HepG2 (cell line): ENCODE measurements around the gene SMG5. TPM values are rescaled to one million over a fixed set of nuclear protein-coding genes. Genes with fewer than 3 reads are reported as not detected.

Experiments
- CEBPB ChIP-seq: IDR thresholded peaks from 2 replicates; pipeline ENCODE4 v1.6.1; 2011; ENCODE audit warnings: low read depth, low read length, improper control_type of control experiment, borderline replicate concordance
- FLYWCH1 ChIP-seq: sonication (generic); formaldehyde crosslinking; IDR thresholded peaks from 2 replicates; pipeline ENCODE4 v1.8.1; 2023; ENCODE audit warnings: mild to moderate bottlenecking, missing genetic modification reagents
- JDP2 ChIP-seq: sonication (generic); formaldehyde crosslinking; IDR thresholded peaks from 2 replicates; pipeline ENCODE4 v1.8.1; 2022; ENCODE audit warnings: missing genetic modification reagents, borderline replicate concordance
- KDM6A ChIP-seq: IDR thresholded peaks from 2 replicates; pipeline ENCODE4 v1.6.1; 2016; ENCODE audit warnings: low read depth
- SMAD1 ChIP-seq: sonication (generic); formaldehyde crosslinking; IDR thresholded peaks from 2 replicates; pipeline ENCODE4 v1.4.0; 2020; ENCODE audit warnings: missing genetic modification reagents, low read depth, mild to moderate bottlenecking, borderline replicate concordance
- SMAD3 ChIP-seq: sonication (generic); formaldehyde crosslinking; IDR thresholded peaks from 2 replicates; pipeline ENCODE4 v1.4.0; 2020; ENCODE audit warnings: missing genetic modification reagents
- ZBTB8A ChIP-seq: sonication (generic); formaldehyde crosslinking; IDR thresholded peaks from 2 replicates; pipeline ENCODE4 v1.4.0; 2020; ENCODE audit warnings: mild to moderate bottlenecking, low read depth, missing genetic modification reagents, borderline replicate concordance
- ZNF296 ChIP-seq: sonication (generic); formaldehyde crosslinking; conservative IDR thresholded peaks from 2 replicates; pipeline ENCODE4 v1.5.0; 2020; ENCODE audit warnings: mild to moderate bottlenecking, missing genetic modification reagents
- ZNF607 ChIP-seq: sonication (generic); formaldehyde crosslinking; IDR thresholded peaks from 2 replicates; pipeline ENCODE4 v1.5.1; 2020; ENCODE audit warnings: missing genetic modification reagents, mild to moderate bottlenecking, borderline replicate concordance
- ZSCAN25 ChIP-seq: sonication (generic); formaldehyde crosslinking; IDR thresholded peaks from 2 replicates; pipeline ENCODE4 v1.8.0; 2022; ENCODE audit warnings: mild to moderate bottlenecking, missing genetic modification reagents
- polyA plus RNA-seq, 8 experiments: library from polyadenylated mRNA; depleted of rRNA in 3 of 8; stranded (reverse) in 7 of 8; unstranded in 1 of 8; fragments of >200 nt; fragmentation: Illumina TruSeq in 4 of 8; extraction: Trizol in 4 of 8; gene quantifications; 2 replicates each; pipeline versions ENCODE4 v1.2.1 to v1.2.3, GENCODE V29; 2011 to 2016; ENCODE audit warnings: low read depth in 4 of 8, missing spikeins in 1 of 8, mixed read lengths in 1 of 8; ENCODE audit not compliant: insufficient read depth in 1 of 8
- total RNA-seq, 5 experiments: library from RNA; depleted of rRNA; stranded (reverse); fragments of >200 nt; fragmentation: Illumina TruSeq; extraction: Trizol; gene quantifications; 2 replicates each; pipeline ENCODE4 v1.2.3, GENCODE V29; 2016; ENCODE audit warnings: low read depth in 1 of 5
- TF ChIP-seq, protein P1 (sequence below): sonication (generic); formaldehyde crosslinking; IDR thresholded peaks from 2 replicates; pipeline ENCODE4 v1.4.0; 2020; ENCODE audit warnings: mild to moderate bottlenecking, missing genetic modification reagents
- TF ChIP-seq, protein P2 (sequence below): sonication (generic); formaldehyde crosslinking; IDR thresholded peaks from 2 replicates; pipeline ENCODE4 v1.5.0; 2020; ENCODE audit warnings: missing genetic modification reagents, mild to moderate bottlenecking, borderline replicate concordance
- TF ChIP-seq, protein P3 (sequence below): sonication (generic); formaldehyde crosslinking; IDR thresholded peaks from 2 replicates; pipeline ENCODE4 v1.4.0; 2020; ENCODE audit warnings: mild to moderate bottlenecking, missing genetic modification reagents, borderline replicate concordance
- TF ChIP-seq, protein P4 (sequence below): sonication (generic); formaldehyde crosslinking; IDR thresholded peaks from 2 replicates; pipeline ENCODE4 v1.4.0; 2020; ENCODE audit warnings: missing genetic modification reagents

SMG5 gene
- total and polyA plus RNA-seq, 2 of the 13 experiments (the other 11 are each of a cell fraction or from before 2014, with no cell fraction given): 50.5 to 84.0 TPM

DNA sequence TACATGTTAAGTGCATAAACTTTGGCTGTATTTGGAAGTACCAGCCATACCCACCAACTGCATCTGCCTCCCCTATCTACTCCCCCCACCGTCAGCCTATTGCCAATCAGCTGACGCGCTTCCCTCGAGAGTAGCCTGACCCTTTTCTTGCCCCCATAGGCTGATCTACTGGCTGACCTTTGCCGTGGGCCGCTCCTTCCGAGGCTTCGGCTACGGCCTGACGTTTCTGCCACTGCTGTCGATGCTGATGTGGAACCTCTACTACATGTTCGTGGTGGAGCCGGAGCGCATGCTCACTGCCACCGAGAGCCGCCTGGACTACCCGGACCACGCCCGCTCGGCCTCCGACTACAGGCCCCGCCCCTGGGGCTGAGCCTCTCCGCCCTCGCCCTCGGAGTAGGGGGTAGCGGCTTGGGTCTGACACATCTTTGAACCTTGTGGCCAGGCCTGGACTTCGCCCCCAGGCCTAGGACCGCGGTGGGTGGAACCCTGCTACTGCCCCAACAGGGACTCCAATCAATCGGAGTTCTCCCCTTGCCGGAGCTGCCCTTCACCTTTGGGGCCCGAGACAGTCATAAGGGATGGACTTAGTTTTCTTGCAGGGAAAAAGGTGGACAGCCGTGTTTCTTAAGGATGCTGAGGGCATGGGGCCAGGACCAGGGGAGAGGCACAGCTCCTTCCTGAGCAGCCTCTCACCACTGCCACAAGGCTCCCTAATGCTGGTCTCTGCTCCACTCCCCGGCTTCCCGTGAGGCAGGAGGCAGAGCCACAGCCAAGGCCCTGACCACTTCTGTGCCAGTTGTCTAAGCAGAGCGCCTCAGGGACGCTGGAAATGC is 8.8 kb upstream of the SMG5 start (continued):
- TF ChIP-seq, protein P1, sequence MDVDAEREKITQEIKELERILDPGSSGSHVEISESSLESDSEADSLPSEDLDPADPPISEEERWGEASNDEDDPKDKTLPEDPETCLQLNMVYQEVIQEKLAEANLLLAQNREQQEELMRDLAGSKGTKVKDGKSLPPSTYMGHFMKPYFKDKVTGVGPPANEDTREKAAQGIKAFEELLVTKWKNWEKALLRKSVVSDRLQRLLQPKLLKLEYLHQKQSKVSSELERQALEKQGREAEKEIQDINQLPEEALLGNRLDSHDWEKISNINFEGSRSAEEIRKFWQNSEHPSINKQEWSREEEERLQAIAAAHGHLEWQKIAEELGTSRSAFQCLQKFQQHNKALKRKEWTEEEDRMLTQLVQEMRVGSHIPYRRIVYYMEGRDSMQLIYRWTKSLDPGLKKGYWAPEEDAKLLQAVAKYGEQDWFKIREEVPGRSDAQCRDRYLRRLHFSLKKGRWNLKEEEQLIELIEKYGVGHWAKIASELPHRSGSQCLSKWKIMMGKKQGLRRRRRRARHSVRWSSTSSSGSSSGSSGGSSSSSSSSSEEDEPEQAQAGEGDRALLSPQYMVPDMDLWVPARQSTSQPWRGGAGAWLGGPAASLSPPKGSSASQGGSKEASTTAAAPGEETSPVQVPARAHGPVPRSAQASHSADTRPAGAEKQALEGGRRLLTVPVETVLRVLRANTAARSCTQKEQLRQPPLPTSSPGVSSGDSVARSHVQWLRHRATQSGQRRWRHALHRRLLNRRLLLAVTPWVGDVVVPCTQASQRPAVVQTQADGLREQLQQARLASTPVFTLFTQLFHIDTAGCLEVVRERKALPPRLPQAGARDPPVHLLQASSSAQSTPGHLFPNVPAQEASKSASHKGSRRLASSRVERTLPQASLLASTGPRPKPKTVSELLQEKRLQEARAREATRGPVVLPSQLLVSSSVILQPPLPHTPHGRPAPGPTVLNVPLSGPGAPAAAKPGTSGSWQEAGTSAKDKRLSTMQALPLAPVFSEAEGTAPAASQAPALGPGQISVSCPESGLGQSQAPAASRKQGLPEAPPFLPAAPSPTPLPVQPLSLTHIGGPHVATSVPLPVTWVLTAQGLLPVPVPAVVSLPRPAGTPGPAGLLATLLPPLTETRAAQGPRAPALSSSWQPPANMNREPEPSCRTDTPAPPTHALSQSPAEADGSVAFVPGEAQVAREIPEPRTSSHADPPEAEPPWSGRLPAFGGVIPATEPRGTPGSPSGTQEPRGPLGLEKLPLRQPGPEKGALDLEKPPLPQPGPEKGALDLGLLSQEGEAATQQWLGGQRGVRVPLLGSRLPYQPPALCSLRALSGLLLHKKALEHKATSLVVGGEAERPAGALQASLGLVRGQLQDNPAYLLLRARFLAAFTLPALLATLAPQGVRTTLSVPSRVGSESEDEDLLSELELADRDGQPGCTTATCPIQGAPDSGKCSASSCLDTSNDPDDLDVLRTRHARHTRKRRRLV (CRISPR knock-in tag): no peak
- TF ChIP-seq FLYWCH1 (CRISPR knock-in tag) (no peak), JDP2 (no peak), KDM6A (peak; percentile 83), ZNF607 (CRISPR knock-in tag) (no peak; the same call in 1 of the 2 replicates), ZSCAN25 (CRISPR knock-in tag) (no peak; the same call in 1 of the 2 replicates), SMAD3 (no peak), CEBPB (no peak), ZBTB8A (CRISPR knock-in tag) (no peak), SMAD1 (CRISPR knock-in tag) (no peak; the same call in 1 of the 2 replicates), ZNF296 (CRISPR knock-in tag) (no peak)
- TF ChIP-seq, protein P2, sequence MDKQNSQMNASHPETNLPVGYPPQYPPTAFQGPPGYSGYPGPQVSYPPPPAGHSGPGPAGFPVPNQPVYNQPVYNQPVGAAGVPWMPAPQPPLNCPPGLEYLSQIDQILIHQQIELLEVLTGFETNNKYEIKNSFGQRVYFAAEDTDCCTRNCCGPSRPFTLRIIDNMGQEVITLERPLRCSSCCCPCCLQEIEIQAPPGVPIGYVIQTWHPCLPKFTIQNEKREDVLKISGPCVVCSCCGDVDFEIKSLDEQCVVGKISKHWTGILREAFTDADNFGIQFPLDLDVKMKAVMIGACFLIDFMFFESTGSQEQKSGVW (CRISPR knock-in tag): no peak
- TF ChIP-seq, protein P3, sequence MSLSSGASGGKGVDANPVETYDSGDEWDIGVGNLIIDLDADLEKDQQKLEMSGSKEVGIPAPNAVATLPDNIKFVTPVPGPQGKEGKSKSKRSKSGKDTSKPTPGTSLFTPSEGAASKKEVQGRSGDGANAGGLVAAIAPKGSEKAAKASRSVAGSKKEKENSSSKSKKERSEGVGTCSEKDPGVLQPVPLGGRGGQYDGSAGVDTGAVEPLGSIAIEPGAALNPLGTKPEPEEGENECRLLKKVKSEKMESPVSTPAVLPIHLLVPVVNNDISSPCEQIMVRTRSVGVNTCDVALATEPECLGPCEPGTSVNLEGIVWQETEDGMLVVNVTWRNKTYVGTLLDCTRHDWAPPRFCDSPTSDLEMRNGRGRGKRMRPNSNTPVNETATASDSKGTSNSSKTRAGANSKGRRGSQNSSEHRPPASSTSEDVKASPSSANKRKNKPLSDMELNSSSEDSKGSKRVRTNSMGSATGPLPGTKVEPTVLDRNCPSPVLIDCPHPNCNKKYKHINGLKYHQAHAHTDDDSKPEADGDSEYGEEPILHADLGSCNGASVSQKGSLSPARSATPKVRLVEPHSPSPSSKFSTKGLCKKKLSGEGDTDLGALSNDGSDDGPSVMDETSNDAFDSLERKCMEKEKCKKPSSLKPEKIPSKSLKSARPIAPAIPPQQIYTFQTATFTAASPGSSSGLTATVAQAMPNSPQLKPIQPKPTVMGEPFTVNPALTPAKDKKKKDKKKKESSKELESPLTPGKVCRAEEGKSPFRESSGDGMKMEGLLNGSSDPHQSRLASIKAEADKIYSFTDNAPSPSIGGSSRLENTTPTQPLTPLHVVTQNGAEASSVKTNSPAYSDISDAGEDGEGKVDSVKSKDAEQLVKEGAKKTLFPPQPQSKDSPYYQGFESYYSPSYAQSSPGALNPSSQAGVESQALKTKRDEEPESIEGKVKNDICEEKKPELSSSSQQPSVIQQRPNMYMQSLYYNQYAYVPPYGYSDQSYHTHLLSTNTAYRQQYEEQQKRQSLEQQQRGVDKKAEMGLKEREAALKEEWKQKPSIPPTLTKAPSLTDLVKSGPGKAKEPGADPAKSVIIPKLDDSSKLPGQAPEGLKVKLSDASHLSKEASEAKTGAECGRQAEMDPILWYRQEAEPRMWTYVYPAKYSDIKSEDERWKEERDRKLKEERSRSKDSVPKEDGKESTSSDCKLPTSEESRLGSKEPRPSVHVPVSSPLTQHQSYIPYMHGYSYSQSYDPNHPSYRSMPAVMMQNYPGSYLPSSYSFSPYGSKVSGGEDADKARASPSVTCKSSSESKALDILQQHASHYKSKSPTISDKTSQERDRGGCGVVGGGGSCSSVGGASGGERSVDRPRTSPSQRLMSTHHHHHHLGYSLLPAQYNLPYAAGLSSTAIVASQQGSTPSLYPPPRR: peak; percentile 67; the same call in 1 of the 2 replicates
- TF ChIP-seq, protein P4, sequence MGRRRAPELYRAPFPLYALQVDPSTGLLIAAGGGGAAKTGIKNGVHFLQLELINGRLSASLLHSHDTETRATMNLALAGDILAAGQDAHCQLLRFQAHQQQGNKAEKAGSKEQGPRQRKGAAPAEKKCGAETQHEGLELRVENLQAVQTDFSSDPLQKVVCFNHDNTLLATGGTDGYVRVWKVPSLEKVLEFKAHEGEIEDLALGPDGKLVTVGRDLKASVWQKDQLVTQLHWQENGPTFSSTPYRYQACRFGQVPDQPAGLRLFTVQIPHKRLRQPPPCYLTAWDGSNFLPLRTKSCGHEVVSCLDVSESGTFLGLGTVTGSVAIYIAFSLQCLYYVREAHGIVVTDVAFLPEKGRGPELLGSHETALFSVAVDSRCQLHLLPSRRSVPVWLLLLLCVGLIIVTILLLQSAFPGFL (CRISPR knock-in tag): no peak
